K562 (cell line): ENCODE measurements around the gene DPP9. TPM values are rescaled to one million over a fixed set of nuclear protein-coding genes. Genes with fewer than 3 reads are reported as not detected.

Experiments used
- BDP1 ChIP-seq: IDR thresholded peaks from 3 replicates; pipeline ENCODE4 v1.6.1; 2011; ENCODE audit not compliant: insufficient read length, insufficient read depth
- CBFA2T3 ChIP-seq: fragments of 450-650 bp; IDR thresholded peaks from 2 replicates; pipeline ENCODE4 v1.6.1; 2017
- CUX1 ChIP-seq: fragments of 200-800 bp; sonication (Bioruptor generic); IDR thresholded peaks from 2 replicates; pipeline ENCODE4 v1.6.1; 2016; ENCODE audit warnings: missing genetic modification characterization, missing compliant biosample characterization
- ELF2 ChIP-seq: fragments of 250-450 bp; sonication (Bioruptor Pico); IDR thresholded peaks from 2 replicates; pipeline ENCODE4 v1.5.0; 2021; ENCODE audit warnings: mild to moderate bottlenecking
- FIP1L1 ChIP-seq: fragments of 200-400 bp; formaldehyde crosslinking; IDR thresholded peaks from 2 replicates; pipeline ENCODE4 v1.6.1; 2018; ENCODE audit warnings: mild to moderate bottlenecking, low read depth, low read length; ENCODE audit not compliant: poor library complexity, severe bottlenecking
- GATAD2A ChIP-seq: fragments of 450-650 bp; IDR thresholded peaks from 2 replicates; pipeline ENCODE4 v1.6.1; 2017
- HDAC2 ChIP-seq: fragments of 450-650 bp; IDR thresholded peaks from 2 replicates; pipeline ENCODE4 v1.6.1; 2016; ENCODE audit warnings: mild to moderate bottlenecking
- HMGN3 ChIP-seq: IDR thresholded peaks from 2 replicates; pipeline ENCODE4 v1.6.1; 2011; ENCODE audit warnings: borderline replicate concordance, low read depth, mild to moderate bottlenecking, mixed read lengths, low read length; ENCODE audit not compliant: insufficient read length; ENCODE audit errors: extremely low read depth
- MAFF ChIP-seq: IDR thresholded peaks from 2 replicates; pipeline ENCODE4 v1.6.1; 2012; ENCODE audit warnings: low read length, improper control_type of control experiment
- MTF1 ChIP-seq: fragments of 250-450 bp; sonication (Bioruptor Pico); IDR thresholded peaks from 2 replicates; pipeline ENCODE4 v1.9.0; 2021; ENCODE audit warnings: moderate library complexity, mild to moderate bottlenecking, inconsistent platforms, borderline replicate concordance
- NR4A1 ChIP-seq, 2 experiments: fragments of 250-450 bp in 1 of 2; fragments of 450-650 bp in 1 of 2; sonication (Bioruptor Pico) in 1 of 2; IDR thresholded peaks; 2 replicates each; pipeline versions ENCODE4 v1.4.0 to v1.6.1; 2016 to 2020; ENCODE audit warnings: mild to moderate bottlenecking in 2 of 2, missing compliant biosample characterization in 1 of 2, missing genetic modification characterization in 1 of 2, moderate library complexity in 1 of 2
- POLR2H ChIP-seq: IDR thresholded peaks from 2 replicates; pipeline ENCODE4 v1.6.1; 2016; ENCODE audit warnings: missing genetic modification characterization, low read depth, mild to moderate bottlenecking, control low read depth, missing compliant biosample characterization, moderate library complexity
- RNF219 ChIP-seq: fragments of 250-450 bp; sonication (Bioruptor Pico); IDR thresholded peaks from 2 replicates; pipeline ENCODE4 v1.5.0; 2022; ENCODE audit warnings: mild to moderate bottlenecking
- USF1 ChIP-seq: sonication (generic); formaldehyde crosslinking; IDR thresholded peaks from 2 replicates; pipeline ENCODE4 v1.9.0; 2022; ENCODE audit warnings: mild to moderate bottlenecking, missing genetic modification reagents
- ZNF655 ChIP-seq: fragments of 250-450 bp; sonication (Bioruptor Pico); IDR thresholded peaks from 2 replicates; pipeline ENCODE4 v1.5.0; 2021
- polyA plus RNA-seq, 8 experiments: library from polyadenylated mRNA; depleted of rRNA in 4 of 8; stranded (reverse) in 5 of 8; unstranded in 3 of 8; fragments of >200 nt; fragmentation: Nextera tagmentation in 2 of 8; fragmentation: Illumina TruSeq in 1 of 8; extraction: Ambion mirVana in 2 of 8; extraction: Trizol in 1 of 8; gene quantifications; 2 replicates each; pipeline versions ENCODE4 v1.2.1 to v1.2.3, GENCODE V29; 2011 to 2014; ENCODE audit warnings: inconsistent platforms in 1 of 8, missing spikeins in 1 of 8
- total RNA-seq, 7 experiments: library from RNA; depleted of rRNA in 6 of 7; stranded (reverse); fragments of >200 nt in 6 of 7; fragmentation: Illumina TruSeq in 2 of 7; extraction: Trizol in 2 of 7; gene quantifications; 2 replicates each; pipeline versions ENCODE4 v1.2.1 to v1.2.3, GENCODE V29; 2011 to 2021; ENCODE audit warnings: low replicate concordance in 1 of 7

DPP9 gene
- total and polyA plus RNA-seq, 9 of the 15 experiments (the other 6 are each of a cell fraction or from before 2014, with no cell fraction given) = 0.90 to 66.7 (median 24.5) TPM

- TF ChIP-seq POLR2H (tag) (no peak), RNF219 (CRISPR knock-in tag) (no peak), NR4A1 (CRISPR knock-in tag; IDR thresholded peaks at IDR 0.05) (no peak), NR4A1 (tag; IDR thresholded peaks at IDR 0.05) (no peak), ELF2 (CRISPR knock-in tag) (no peak), BDP1 (no peak), FIP1L1 (no peak), HDAC2 (peak; percentile 93), ZNF655 (no peak), CUX1 (no peak), USF1 (CRISPR knock-in tag) (no peak), MAFF (no peak), HMGN3 (no peak), CBFA2T3 (no peak), MTF1 (no peak), GATAD2A (no peak)
- TF ChIP-seq, all 486 proteins: peak for 37
Measured at GRCh38 chr19:4730740-4731171, 7.1 kb upstream of the DPP9 start (continued).
